Large intestine (tissue), 3 donors: ENCODE measurements around the gene PKD1. TPM values are rescaled to one million over a fixed set of nuclear protein-coding genes. Genes with fewer than 3 reads are reported as not detected.
"Not testable (repeated sequence)": the region's sequence is repeated elsewhere in the genome, so short reads cannot be mapped to it uniquely, and the experiment has no call there.

Source experiments
- DNase-seq, 2 donors: peaks; one replicate each; pipeline versions ENCODE4 v3.0.0 to v3.0.0-alpha.2; 2013
- H3K27ac ChIP-seq: one replicate; pipeline ENCODE4 v1.5.1; 2013; ENCODE audit warnings: low read length
- H3K27me3 ChIP-seq: 2 replicates; pipeline ENCODE4 v1.6.1; 2013; ENCODE audit warnings: low read length; ENCODE audit not compliant: control insufficient read depth, insufficient read depth
- H3K36me3 ChIP-seq: 2 replicates; pipeline ENCODE4 v1.6.1; 2013; ENCODE audit warnings: low read length; ENCODE audit not compliant: control insufficient read depth, insufficient read depth
- H3K4me1 ChIP-seq: one replicate; pipeline ENCODE4 v1.6.1; 2013; ENCODE audit warnings: low read length; ENCODE audit not compliant: control insufficient read depth, insufficient read depth
- H3K4me3 ChIP-seq: one replicate; pipeline ENCODE4 v1.5.1; 2013; ENCODE audit warnings: low read length
- H3K9me3 ChIP-seq: one replicate; pipeline ENCODE4 v1.6.1; 2013; ENCODE audit warnings: mild to moderate bottlenecking, low read depth, low read length, moderate library complexity; ENCODE audit not compliant: control insufficient read depth
- WGBS: methylation state at CpG from one replicate; pipeline ENCODE4 v1.1.5; 2013; ENCODE audit warnings: low lambda C conversion rate; ENCODE audit not compliant: insufficient coverage; 5-methylcytosine and 5-hydroxymethylcytosine counted together
- polyA plus RNA-seq: library from polyadenylated mRNA; unstranded; fragments of 120-200 nt; gene quantifications from one replicate; pipeline ENCODE4 v1.2.1, GENCODE V29; 2013

PKD1 gene
- polyA plus RNA-seq, 1 donor = 58.4 TPM

DNA sequence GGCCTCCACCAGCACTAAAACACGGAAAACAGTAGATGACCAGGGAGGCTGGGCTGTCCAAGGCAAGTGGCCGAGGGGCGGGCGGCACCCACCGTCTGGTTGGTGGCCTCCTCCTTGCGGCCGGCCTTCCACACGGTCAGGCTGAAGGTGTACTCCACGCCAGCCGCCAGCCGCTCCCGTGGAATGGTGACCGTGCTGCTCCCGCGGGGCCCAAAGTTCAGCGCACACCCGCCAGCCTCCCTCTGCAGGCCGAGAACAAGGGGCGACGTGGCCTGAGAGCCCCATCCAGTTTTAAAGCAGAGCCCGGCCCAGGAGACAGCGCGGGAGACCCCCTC is 27.9 kb downstream of the PKD1 start:
- H3K27ac ChIP-seq, H3K9me3 ChIP-seq, H3K4me3 ChIP-seq, DNase-seq, H3K4me1 ChIP-seq, H3K27me3 ChIP-seq: not testable (repeated sequence)
- H3K36me3 ChIP-seq = peaks cover 19% of the 10 kb centered on the region
- WGBS = no CpG with 5 or more reads among the region's 23 CpGs

DNA sequence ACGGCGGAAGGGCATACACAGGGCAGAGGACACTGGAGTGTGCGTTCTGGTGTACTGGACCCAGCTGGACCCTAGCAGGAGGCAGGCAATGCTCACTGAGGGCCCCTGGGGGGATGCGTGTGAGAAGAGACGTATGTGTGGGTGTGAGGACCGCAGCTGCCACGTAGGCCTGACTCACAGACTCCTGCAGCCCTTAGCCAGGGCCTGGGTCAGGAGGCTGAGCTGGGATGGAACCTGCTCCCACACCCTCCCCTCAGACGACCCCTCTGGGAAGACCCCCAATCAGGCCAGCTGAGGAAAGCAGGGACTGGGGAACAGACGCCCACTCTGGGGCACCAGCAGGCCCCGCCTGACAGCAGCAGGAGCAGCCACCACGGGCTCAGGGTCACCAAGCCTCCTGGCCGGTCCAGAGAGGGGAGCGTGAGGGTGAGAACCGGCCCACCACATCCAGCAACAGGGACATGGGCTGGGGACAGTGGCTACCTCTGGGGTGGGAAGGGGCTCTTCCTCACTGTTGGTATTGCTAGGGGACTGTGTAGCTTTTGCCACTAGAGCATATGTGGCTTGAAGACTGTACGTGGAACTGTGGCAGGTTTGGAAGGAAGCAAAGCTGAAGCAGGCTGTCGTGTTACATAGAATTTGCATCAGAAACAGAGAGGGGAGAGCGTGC is 28.4 kb downstream of the PKD1 start:
- not testable (repeated sequence) for DNase-seq, H3K27me3 ChIP-seq, H3K27ac ChIP-seq, H3K4me1 ChIP-seq, H3K4me3 ChIP-seq, H3K9me3 ChIP-seq
- peaks cover 24% of the 10 kb centered on the region for H3K36me3 ChIP-seq
- no CpG with 5 or more reads among the region's 17 CpGs for WGBS

DNA sequence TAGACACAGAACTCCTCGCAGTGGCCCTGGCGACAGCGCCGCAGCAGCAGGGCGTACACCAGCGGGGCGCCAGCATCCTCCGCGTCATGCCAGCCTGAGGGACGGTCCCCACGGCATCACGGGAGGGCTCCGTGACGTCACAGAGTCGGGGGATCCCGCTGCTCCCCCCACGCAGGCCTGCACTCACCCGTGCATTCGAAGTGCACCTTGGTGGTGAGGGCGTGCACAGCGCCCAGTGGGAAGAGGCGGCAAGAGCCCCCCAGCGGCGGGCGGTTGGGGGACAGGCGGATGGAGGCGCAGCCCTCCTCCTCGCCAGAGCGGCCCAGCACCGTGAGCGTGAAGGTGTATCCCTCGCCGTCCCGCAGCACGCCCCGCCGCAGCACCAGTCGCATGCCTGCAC is 29.5 kb downstream of the PKD1 start:
- not testable (repeated sequence) for H3K4me3 ChIP-seq, H3K27me3 ChIP-seq, H3K4me1 ChIP-seq, H3K27ac ChIP-seq, H3K9me3 ChIP-seq, DNase-seq
- no CpG with 5 or more reads among the region's 38 CpGs for WGBS
- peaks cover 25% of the 10 kb centered on the region for H3K36me3 ChIP-seq

DNA sequence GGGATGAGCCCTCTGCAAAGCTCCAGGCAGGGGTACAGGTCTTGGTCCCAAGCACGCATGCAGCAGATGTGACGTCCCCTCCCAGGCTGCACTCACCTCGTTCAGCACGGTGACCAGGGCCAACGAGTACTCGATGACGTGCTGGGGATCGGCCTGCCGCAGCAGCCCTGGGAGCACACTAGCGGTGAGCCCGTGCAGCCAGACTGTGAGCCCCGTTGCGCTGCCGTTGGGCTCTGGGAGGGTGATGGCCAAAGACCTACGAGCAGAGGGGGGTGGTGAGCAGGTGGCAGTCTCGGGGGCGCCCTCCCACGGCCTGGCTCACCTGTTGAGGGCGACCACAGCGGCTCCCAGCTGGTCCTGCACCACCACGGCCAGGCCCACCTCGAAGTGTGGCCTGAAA is 29.9 kb downstream of the PKD1 start:
- H3K9me3 ChIP-seq, H3K27me3 ChIP-seq, DNase-seq, H3K4me1 ChIP-seq, H3K4me3 ChIP-seq, H3K27ac ChIP-seq: not testable (repeated sequence)
- peaks cover 22% of the 10 kb centered on the region for H3K36me3 ChIP-seq
- no CpG with 5 or more reads among the region's 22 CpGs for whole genome bisulfite sequencing

DNA sequence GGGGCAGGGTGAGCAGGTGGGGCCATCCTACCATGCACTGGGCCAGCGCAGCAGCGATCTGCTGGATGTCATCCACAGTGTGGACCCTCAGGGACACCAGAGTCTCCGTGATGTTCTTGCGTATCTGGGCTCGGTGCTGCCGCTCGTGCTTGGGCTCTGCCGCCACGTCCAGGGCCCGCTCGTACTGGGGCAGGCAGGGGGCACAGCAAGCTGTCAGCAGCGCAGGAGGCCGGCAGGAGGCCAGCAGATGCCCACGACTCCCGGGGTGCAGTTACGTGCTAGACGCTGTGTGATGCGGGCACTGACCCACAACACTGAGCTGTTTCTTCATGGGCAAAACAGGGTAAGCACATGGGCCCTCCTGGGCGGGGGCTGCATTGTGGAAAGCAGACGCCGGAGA is 30.4 kb downstream of the PKD1 start:
- H3K27ac ChIP-seq, H3K4me1 ChIP-seq, H3K4me3 ChIP-seq, DNase-seq, H3K9me3 ChIP-seq, H3K27me3 ChIP-seq: not testable (repeated sequence)
- WGBS = no CpG with 5 or more reads among the region's 21 CpGs
- peaks cover 21% of the 10 kb centered on the region for H3K36me3 ChIP-seq

DNA sequence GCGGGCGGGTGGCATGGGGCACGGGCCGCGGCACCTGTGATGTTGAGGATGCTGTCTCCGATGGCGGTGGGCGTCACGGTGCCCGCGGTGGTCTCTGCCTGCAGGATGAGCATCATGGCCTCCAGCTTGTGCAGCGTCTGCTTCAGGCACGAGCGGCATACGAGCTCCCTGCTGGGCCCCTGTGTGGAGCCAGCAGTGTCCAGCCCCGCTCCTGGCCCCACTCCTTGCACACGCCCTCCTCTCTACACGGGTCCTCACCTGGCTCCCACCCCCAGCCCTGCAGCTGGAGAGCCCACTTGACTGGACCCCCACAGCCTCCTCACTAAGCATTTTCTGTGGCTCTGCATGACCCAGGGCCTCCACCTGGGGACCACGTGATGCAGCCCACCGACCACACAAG is 31.2 kb downstream of the PKD1 start:
- H3K27ac ChIP-seq, H3K9me3 ChIP-seq, H3K4me3 ChIP-seq, DNase-seq, H3K4me1 ChIP-seq, H3K27me3 ChIP-seq: not testable (repeated sequence)
- WGBS = no CpG with 5 or more reads among the region's 20 CpGs
- peaks cover 26% of the 10 kb centered on the region for H3K36me3 ChIP-seq

DNA sequence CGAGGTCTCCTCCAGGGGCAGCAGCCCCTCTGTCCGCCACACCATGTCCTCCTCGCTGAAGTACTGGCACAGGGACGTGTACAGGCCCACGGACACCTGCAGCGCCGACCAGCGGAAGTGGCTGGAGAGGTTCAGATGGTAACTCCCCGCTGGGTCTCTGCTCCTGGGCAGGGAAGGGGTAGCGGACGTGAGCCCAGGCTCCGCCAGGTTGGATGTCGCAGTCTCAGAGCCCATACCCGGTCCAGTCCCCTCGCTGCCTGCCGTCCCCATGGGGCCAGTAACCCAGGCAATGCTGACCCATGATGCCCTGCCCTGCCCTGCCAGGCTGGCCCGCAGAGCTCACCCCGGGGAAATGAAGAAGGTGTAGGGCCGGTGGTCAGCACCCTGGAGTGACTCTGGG is 33.2 kb downstream of the PKD1 start:
- H3K36me3 ChIP-seq = peaks cover 21% of the 10 kb centered on the region
- no peak overlapping the region for H3K4me3 ChIP-seq
- H3K4me1 ChIP-seq = no peaks in the 10 kb centered on the region
- WGBS = no CpG with 5 or more reads among the region's 19 CpGs
- DNase-seq = no peak
- H3K27ac ChIP-seq = no peak overlapping the region
- no peaks in the 10 kb centered on the region for H3K27me3 ChIP-seq
- H3K9me3 ChIP-seq = no peaks in the 10 kb centered on the region

DNA sequence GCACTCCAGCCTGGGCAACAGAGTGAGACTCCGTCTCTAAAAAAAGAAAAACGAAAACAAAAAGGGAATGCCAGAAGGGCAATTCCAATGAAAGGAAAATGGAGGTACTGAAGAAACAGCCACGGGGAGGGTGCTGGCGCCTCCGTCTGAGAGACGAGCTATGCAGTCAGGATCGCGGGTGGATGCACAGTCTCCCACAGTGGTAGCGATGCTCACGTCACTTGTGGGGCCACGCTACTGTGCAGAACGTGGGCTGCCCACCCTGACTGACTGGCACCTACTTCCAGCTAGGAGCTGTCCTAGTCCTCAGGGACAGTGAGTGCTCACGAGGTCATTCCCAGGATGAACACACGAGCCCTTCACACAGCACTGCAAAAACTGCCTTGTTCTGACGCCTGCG is 34.1 kb downstream of the PKD1 start:
- not testable (repeated sequence) for H3K27ac ChIP-seq, H3K27me3 ChIP-seq, H3K9me3 ChIP-seq, H3K4me3 ChIP-seq, DNase-seq, H3K4me1 ChIP-seq
- peaks cover 29% of the 10 kb centered on the region for H3K36me3 ChIP-seq
- 100% methylated on average over 1 of the region's 16 CpGs for WGBS

DNA sequence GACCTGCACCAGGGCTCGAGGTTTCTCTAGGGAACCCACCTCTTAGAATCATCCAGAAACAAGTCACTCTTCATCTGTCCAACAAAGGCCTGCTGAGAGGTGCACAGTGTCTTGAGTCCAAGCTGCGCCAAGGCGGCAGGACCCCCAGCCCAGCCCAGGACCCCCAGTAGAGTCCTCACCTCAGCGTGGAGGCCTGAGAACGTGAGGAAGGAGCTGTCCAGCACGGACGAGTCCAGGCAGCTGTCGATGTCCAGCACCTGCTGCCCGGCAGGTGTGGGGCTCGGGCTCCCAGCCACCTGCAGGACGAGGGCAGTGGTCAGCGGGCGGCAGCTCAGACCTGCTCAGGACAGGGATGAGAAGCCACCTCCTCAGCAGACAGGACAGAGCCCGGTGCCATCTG is 38.0 kb downstream of the PKD1 start:
- WGBS = no CpG with 5 or more reads among the region's 14 CpGs
- H3K27me3 ChIP-seq, H3K9me3 ChIP-seq, DNase-seq, H3K4me3 ChIP-seq, H3K4me1 ChIP-seq, H3K27ac ChIP-seq: not testable (repeated sequence)
- H3K36me3 ChIP-seq = peaks cover 56% of the 10 kb centered on the region

DNA sequence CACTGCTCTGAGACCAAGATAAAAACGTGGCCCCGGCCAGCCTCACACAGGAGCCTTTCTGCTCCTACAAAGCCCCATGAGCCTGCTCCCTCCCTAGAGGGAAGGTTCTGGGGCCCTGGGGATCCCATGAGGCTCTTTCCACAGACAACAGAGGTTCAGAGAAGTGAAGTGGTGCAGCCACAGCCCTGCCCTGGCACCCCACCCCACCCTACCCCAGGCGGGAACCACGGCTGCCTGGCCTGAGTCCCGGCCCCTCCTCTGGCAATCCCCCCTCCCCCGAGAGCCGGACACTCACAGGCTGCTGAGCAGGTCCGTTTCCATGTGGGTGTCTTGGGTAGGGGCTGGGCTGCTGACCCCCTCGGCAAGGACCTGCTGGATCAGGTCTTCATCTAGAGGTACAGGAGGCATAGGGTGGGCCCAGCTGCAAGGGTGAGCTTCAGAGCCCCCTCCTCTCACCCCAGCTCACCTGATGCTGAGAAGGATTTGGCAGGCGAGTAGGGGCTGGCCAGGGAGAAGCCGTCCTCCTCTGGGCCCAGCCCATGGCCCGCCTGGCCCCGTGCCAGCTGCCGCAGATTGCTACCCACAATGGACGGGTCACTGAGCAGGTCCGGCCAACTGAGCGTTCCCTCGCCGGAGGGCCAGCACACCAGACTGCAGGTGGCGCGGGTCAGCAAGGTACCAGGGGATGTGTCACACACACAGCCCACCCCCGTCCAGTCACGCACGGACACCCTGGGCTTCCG is 38.7 kb downstream of the PKD1 start:
- Histone ChIP-seq H3K36me3 (peaks cover 56% of the 10 kb centered on the region), H3K27me3 (no peaks in the 10 kb centered on the region), H3K27ac (no peak overlapping the region), H3K4me1 (peaks cover 11% of the 10 kb centered on the region), H3K4me3 (no peak overlapping the region), H3K9me3 (no peaks in the 10 kb centered on the region)
- DNase-seq = no peak
- no CpG with 5 or more reads among the region's 25 CpGs for WGBS
